GM19035 (cell line): ENCODE measurements around the gene MPHOSPH9.
"Not testable (repeated sequence)": the region's sequence is repeated elsewhere in the genome, so short reads cannot be mapped to it uniquely, and the experiment has no call there.

Source experiments
- ATAC-seq: cut with Tn5 transposase; IDR thresholded peaks from one replicate; pipeline ENCODE4 v1.9.1; 2021; ENCODE audit not compliant: unreplicated experiment

MPHOSPH9 gene

GRCh38 chr12:123258593-123258992 lies 25.7 kb upstream of the MPHOSPH9 start:
- ATAC-seq: no peak

- ATAC-seq: no peak
Measured at GRCh38 chr12:123254853-123255446, 22.0 kb upstream of the MPHOSPH9 start.

GRCh38 chr12:123253641-123254459 lies 20.9 kb upstream of the MPHOSPH9 start:
- ATAC-seq: no peak

GRCh38 chr12:123252365-123252764 lies 19.4 kb upstream of the MPHOSPH9 start:
- ATAC-seq: not testable (repeated sequence)

GRCh38 chr12:123251403-123252076 lies 18.6 kb upstream of the MPHOSPH9 start:
- no peak for ATAC-seq

- ATAC-seq: no peak
Measured at GRCh38 chr12:123250471-123251383, 17.8 kb upstream of the MPHOSPH9 start.

GRCh38 chr12:123248996-123249741 lies 16.2 kb upstream of the MPHOSPH9 start:
- not testable (repeated sequence) for ATAC-seq

GRCh38 chr12:123248129-123248528 lies 15.2 kb upstream of the MPHOSPH9 start:
- ATAC-seq: not testable (repeated sequence)

- ATAC-seq: no peak
Measured at GRCh38 chr12:123245678-123246077, 12.7 kb upstream of the MPHOSPH9 start.

- ATAC-seq: no peak
Measured at GRCh38 chr12:123243671-123244262, 10.8 kb upstream of the MPHOSPH9 start.

- ATAC-seq: no peak
Measured at GRCh38 chr12:123242116-123242904, 9.4 kb upstream of the MPHOSPH9 start.

GRCh38 chr12:123238961-123239360 lies 6.0 kb upstream of the MPHOSPH9 start:
- ATAC-seq: no peak

GRCh38 chr12:123238330-123238682 lies 5.4 kb upstream of the MPHOSPH9 start:
- ATAC-seq: no peak

GRCh38 chr12:123237646-123238329 lies 4.8 kb upstream of the MPHOSPH9 start:
- ATAC-seq: no peak

GRCh38 chr12:123233505-123234308 lies 766 bp upstream of the MPHOSPH9 start:
- ATAC-seq: peak; percentile 18

- no peak for ATAC-seq
Measured at GRCh38 chr12:123232472-123232806, 502 bp downstream of the MPHOSPH9 start.

- ATAC-seq: no peak
Measured at GRCh38 chr12:123231931-123232330, 1.0 kb downstream of the MPHOSPH9 start.

- no peak for ATAC-seq
Measured at GRCh38 chr12:123229051-123229450, 3.9 kb downstream of the MPHOSPH9 start.
